ENCODE measurements around the gene HSD11B2. TPM values are rescaled to one million over a fixed set of nuclear protein-coding genes. Genes with fewer than 3 reads are reported as not detected.

The HSD11B2 gene
- total RNA-seq, 2 donors from 2014 or later, result 11.4 to 35.6 TPM

- no peaks in the 10 kb centered on the region for H3K27me3 ChIP-seq (replicated peaks; ENCODE audit: insufficient read depth)
- H3K27ac ChIP-seq, result no peak overlapping the region
- intact Hi-C loops (cut with DNase I), result loop anchor here (5.0 to 10.0 kb wide), 2 partner anchors 115 to 143 kb away; no protein-coding TSS in a partner anchor
- H3K4me3 ChIP-seq, result no peak overlapping the region
- peaks cover 21% of the 10 kb centered on the region for H3K4me1 ChIP-seq (replicated peaks)
- no peak for DNase-seq (ENCODE audit: low spot score)
- no peaks in the 10 kb centered on the region for H3K36me3 ChIP-seq
- TF ChIP-seq POLR2A (IDR thresholded peaks at IDR 0.05) (no peak), CTCF (IDR thresholded peaks at IDR 0.05) (no peak), POLR2AphosphoS5 (IDR thresholded peaks at IDR 0.05) (no peak)
- H3K9me3 ChIP-seq, result no peaks in the 10 kb centered on the region
- WGBS, result 67% methylated on average over 15 of the region's 19 CpGs
Measured at GRCh38 chr16:67399749-67400704, 30.9 kb upstream of the HSD11B2 start.

- 88% methylated on average over 14 of the region's 14 CpGs for WGBS
- Histone ChIP-seq H3K4me1 (replicated peaks) (peaks cover 27% of the 10 kb centered on the region), H3K36me3 (no peaks in the 10 kb centered on the region), H3K27ac (no peak overlapping the region), H3K9me3 (no peaks in the 10 kb centered on the region), H3K4me3 (no peak overlapping the region), H3K27me3 (replicated peaks; ENCODE audit: insufficient read depth) (no peaks in the 10 kb centered on the region)
- DNase-seq (ENCODE audit: low spot score), result no peak
- TF ChIP-seq CTCF (IDR thresholded peaks at IDR 0.05) (no peak), POLR2AphosphoS5 (IDR thresholded peaks at IDR 0.05) (no peak), POLR2A (IDR thresholded peaks at IDR 0.05) (no peak)
- intact Hi-C loops (cut with DNase I), result no loop called here
Measured at GRCh38 chr16:67400901-67401300, 30.0 kb upstream of the HSD11B2 start.

GRCh38 chr16:67403976-67404555 lies 26.9 kb upstream of the HSD11B2 start:
- peaks cover 22% of the 10 kb centered on the region for H3K4me1 ChIP-seq (replicated peaks)
- no peak for DNase-seq (ENCODE audit: low spot score)
- 57% methylated on average over 12 of the region's 12 CpGs for WGBS
- no peaks in the 10 kb centered on the region for H3K36me3 ChIP-seq
- no peaks in the 10 kb centered on the region for H3K27me3 ChIP-seq (replicated peaks; ENCODE audit: insufficient read depth)
- H3K4me3 ChIP-seq, result no peak overlapping the region
- H3K27ac ChIP-seq, result peak overlapping the region; percentile 94 to 95
- no peak for TF ChIP-seq CTCF (IDR thresholded peaks at IDR 0.05)
- TF ChIP-seq POLR2AphosphoS5 (IDR thresholded peaks at IDR 0.05), result no peak
- no peak for TF ChIP-seq POLR2A (IDR thresholded peaks at IDR 0.05)
- intact Hi-C loops (cut with DNase I), result no loop called here
- H3K9me3 ChIP-seq, result no peaks in the 10 kb centered on the region

- intact Hi-C loops (cut with DNase I), result no loop called here
- no peaks in the 10 kb centered on the region for H3K36me3 ChIP-seq
- H3K4me1 ChIP-seq (replicated peaks), result peaks cover 22% of the 10 kb centered on the region
- H3K9me3 ChIP-seq, result no peaks in the 10 kb centered on the region
- H3K27me3 ChIP-seq (replicated peaks; ENCODE audit: insufficient read depth), result no peaks in the 10 kb centered on the region
- peak; percentile 99 for DNase-seq (ENCODE audit: low spot score)
- H3K27ac ChIP-seq, result peak overlapping the region; percentile 94 to 95
- no peak overlapping the region for H3K4me3 ChIP-seq
- no peak for TF ChIP-seq CTCF (IDR thresholded peaks at IDR 0.05)
- peak; percentile 100 for TF ChIP-seq POLR2AphosphoS5 (IDR thresholded peaks at IDR 0.05)
- peak; percentile 44 for TF ChIP-seq POLR2A (IDR thresholded peaks at IDR 0.05)
- 53% methylated on average over 5 of the region's 5 CpGs for WGBS
Measured at GRCh38 chr16:67404740-67405226, 26.1 kb upstream of the HSD11B2 start.

Measured in prostate gland (tissue), 2 donors.